Stimulated activated CD4-positive, alpha-beta T cell treated with anti-CD3 and anti-CD28 coated beads, Interleukin-1b, Interleukin-23, amount 100 ng/mL, for 1 hour (primary cell): ENCODE measurements around the gene AAK1.
"Not testable (repeated sequence)": the region's sequence is repeated elsewhere in the genome, so short reads cannot be mapped to it uniquely, and the experiment has no call there.

Source experiments
- DNase-seq, 2 donors: peaks; one replicate each; pipeline ENCODE4 v3.0.0-alpha.2; 2020; ENCODE audit warnings: low read depth in 2 of 2

AAK1 gene

DNA sequence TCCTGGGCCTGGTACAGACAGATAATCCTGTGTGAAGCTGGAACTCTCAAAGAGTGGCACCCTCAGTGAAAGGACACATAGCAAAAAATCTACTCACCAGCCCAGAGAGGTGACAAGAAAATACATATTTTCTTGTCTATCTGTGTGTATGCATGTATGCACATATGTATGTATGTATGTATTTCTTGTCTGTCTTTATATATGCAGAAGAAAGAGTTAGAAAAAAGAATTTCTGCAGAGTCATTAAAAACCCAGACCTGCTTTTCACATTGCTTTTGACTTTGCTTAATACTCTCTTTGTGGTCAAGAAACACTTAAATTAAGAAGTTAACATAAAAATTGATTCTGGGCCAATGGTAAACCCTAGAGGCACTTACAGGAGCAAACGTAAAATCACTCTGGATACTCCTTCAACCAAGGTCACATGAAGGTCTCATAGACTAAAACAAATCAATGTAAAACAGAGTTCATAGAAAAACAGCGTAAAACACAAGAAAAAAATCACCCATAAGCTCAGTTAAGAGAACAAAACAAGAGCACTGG is 16.5 kb upstream of the AAK1 start:
- no peak for DNase-seq

DNA sequence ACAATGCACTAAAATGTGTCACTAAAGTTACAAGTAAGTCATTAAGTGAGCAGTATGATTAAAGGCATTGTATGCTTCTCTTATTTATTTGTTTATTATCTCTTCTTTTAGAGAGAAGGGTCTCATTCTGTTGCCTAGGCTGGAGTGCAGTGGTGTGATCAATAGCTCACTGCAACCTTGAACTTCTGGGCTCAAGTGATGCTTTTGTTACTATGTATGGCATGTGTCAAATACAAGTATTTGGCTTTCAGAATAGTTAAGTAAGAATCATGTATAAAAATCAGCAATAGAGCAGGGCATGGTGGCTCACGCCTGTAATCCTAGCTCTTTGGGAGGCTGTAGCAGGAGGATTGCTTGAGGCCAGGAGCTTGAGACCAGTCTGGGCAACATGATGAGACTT is 15.8 kb upstream of the AAK1 start:
- DNase-seq, result no peak

DNA sequence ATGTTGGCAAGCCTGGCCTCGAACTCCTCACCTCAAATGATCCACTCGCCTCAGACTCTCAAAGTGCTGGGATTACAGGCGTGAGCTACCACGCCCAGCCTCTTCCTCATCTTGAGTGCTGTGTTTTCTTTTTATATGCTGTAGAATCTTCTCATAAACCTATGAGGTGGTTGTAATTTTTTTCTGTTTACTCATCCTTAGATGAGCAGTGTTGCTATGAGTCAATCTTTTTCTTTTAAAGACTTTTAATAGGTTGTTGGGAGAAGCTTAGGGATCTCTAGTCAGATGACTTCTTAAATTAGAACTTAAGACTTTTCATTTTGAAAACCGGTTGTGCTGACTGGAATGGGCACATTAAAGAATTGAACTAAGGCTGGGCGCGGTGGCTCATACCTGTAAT is 8.7 kb upstream of the AAK1 start:
- DNase-seq, result no peak

DNA sequence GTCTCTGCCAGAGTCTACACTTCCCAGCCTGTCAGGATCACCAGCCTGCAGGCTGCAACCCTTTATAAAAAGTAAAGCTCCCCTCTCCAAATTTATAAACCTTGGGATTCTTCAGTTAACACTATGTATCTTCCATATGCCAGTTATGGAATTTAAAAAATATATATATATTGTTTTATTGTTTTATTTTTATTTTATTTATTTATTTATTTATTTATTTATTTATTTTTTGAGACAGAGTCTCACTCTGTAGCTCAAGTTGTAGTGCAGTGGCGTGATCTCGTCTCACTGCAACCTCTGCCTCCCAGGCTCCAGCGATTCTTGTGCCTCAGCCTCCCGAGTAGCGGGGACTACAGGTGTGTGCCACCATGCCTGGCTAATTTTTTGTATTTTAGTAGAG is 3.7 kb upstream of the AAK1 start:
- DNase-seq, result not testable (repeated sequence)

DNA sequence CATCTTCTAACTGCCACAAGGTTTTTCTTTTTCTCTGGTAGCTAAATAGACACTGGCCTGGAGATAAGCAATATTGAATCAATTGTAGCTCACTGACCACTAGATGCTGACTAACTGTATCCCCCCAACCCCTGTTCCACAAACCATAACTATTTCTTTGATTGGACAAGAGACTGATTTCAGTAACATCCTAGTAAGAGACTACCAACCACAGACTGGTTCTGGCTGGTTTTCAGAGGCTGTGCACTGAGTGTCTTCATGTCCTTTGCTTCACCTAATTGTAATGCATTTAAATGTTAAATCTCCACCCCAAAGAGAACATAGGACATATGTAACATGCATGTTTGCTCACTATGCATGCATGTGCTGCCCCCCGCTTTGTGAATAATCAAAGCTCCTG is 3.2 kb upstream of the AAK1 start:
- no peak for DNase-seq

DNA sequence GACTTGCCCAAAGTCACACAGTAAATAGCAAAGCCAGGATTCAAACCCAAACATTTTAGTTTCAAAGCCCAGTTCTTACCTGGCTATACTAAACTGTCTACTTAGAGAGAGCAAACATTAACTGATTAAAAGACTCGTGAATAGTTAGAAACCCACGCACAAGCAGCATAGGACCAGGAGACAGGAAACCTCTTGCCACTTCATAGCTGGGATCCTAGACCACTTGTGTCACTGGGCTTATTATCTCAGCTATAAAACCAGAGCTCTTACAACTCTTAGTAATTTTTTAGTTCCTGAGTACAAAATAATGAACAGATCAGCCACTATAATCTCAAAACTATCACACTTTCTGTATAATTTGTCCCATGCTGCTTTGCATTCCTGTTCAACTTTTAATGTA is 2.4 kb upstream of the AAK1 start:
- no peak for DNase-seq

DNA sequence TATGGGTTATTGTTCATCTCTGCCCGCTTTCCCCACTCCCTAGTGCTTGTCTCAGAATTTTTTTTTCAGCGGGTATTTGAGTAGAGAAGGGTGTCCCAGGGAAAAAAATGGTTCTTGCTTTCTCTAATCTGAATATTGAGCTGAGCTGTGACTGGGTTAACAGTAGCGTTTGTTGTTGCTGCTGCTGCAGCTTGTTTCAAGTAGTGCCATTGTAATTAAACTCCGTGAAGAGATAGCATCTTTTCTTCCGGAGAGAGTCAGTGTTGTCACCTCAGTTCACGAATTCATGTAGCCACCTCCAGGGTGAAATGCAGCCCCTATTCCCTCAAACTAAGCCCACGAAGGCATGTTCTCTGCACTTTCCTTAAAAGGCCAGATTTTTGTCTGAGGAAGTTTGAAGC is 1.5 kb upstream of the AAK1 start:
- DNase-seq, result no peak

DNA sequence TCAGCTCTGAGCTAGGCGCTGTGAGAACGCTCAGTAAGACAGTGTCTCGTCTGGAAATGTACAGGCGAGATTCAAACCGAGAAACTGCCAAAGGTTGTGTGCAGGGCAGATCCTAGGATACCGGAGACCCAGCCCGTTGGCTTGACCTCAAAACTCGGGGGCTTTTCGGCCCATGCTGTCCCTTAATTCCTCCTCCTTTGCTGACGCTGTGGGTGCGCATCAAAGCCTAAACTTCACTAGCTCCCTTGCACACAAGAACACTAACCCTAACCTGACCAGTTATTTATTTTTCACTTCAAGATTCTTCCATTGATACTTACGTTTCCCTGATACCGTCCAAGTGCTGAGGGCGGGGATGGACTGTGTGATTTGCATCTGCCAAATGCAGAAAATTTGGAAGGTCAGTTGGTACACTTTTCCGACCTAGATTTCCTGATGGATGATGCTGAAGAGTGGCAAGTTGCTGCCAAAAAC is 1.0 kb upstream of the AAK1 start:
- DNase-seq, result no peak

DNA sequence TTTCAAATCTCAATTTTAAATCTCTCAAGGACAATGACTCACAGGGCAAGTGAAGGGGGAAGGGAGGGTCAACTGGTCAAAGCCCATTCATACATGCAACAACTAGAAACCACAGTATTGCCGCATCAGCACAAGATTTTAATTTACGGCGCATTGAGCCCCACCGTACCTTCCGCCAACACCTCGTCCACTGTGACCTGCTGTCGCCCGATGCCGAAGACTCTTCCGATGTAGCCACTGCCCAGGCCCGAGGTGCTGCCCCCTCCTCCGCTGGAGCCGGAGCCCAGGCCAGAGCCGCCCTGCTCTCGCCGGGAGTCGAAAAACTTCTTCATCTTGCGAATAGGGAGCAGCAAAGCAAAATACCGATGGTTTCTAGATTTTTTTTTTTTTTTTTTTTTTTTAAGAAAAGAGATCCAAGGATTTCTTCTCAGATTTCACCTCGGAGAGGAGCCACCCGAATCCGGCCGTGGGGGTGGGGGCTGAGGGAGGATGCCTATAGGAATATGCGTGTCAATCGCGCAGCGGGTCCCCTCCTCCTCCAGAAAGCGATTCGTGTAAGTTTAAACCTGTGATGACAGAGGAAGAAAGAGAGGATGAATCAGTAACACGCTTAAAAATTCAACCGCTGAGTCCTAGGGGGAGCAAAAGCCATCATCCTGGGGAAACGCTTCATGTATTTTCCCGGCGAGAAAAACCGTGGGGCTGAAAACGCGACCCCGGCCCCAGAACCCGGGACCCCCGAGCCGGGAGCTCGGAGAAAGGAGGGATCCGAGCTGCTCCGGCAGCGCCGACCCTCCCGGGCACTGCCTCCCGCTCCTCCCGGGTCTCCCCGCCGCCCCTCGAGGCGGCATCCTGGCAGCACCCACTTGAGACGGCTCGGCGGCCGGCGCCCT is 584 bp downstream of the AAK1 start:
- DNase-seq, result peak in 1 of 2 donors; percentile 41

DNA sequence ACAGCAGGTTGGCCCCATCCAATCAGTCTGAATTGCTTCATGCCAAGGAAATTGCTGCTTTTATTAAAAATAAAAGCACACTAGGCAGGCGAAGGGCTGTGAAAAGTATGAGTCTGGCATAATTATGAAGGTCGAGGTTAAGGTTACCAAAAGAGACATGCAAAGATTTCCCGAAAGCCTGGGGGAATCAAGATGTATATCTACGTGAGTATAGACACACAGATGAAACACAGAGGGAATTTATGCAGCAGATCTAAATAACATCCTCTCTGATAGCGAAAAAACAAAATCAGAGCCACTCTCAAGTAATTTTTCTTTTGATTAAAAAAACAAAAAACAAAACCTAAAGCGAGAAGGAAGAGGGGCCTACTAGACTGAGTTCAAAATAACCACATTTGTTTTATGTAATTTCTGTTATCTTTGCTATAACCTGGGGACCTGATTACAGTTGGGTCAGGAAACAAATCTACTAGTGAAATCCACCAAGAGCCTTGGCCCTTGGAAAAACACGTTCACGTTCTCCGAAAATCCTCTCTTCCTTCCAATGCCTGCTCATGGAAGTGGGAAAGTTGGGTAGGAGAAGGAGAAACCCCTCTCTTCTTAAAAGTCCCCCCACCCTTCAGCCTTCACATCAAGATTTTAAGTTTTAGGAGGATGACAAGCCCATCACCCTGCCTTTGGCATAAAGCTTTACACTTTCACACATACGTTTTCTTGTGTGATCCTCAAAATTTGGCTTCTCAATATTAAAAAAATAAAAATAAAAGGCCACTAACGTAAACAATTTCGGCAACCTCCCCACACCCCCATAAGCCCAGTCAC is 1.4 kb downstream of the AAK1 start:
- DNase-seq, result no peak

DNA sequence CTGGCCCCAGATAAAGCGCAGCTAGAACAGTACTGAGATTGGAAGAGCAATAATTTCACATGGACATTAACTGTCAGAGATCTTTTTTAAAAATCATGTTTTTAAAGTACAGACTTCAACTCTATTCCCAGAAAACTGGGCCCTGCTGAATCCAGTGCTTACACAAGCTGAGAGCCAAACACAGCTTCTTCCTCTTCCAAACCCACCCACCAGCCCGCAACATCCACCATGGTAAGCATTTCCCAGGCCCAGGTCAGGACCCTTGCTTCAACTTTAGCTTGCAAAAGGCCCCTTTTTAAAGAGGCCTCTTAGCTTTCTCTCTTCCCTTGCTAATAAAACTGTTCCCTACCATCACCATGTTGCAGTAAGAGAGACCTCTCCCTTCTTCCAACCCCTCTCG is 2.1 kb downstream of the AAK1 start:
- DNase-seq, result no peak

DNA sequence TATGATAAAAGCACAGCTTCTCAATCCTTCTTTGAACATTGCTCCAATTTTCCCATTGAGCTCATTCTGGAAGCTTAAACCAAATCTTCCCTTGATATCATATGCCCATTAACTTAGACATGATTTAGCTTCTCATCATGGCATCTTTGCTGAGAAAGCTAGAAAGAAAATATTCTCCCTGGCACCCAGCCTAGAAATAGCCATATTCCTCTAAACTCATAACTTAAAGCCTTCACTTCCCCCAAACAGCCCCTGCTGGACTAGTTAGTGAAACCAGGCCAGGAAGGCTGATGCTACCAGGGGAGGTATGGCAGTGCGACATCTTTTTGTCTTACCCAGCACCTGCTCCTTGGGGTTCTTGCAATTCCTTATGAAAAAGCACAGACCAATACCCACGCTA is 4.3 kb downstream of the AAK1 start:
- no peak for DNase-seq

DNA sequence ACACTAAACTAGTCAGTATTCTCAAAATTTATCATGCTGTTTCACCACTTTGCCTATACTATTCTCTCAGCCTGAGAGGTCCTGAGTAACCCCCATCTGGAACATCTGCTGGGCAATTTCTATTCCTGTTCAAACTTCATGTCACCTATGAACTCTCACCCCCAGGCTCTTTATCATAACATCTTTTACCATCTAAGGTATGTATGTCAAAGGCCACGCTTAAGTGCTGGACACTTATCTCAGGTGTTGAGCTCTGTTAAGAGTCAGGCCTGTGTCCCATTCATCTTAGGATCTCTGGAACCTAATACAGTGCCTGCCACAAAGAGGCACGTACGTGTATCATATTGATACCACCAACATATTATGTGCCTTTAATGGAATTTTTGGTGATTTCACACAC is 4.9 kb downstream of the AAK1 start:
- no peak for DNase-seq

DNA sequence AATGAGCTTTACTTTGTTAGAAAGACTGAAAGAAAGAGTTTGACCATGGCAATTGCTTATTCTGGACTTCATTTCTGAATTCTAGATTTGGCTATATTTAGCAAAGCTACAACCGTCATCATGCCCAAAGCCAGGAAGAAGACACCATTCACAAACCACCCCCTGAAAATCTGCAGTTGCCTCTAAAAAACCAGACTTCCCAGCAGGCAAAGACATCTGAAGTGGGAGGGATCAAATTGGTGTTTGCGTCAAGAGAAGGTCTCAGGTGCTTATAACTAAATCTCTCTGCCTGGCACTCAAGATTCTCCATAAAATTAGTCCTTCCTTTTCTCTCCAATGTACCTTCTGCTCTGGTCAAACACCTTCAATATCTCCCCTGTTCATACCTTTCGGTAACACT is 5.6 kb downstream of the AAK1 start:
- DNase-seq, result no peak

DNA sequence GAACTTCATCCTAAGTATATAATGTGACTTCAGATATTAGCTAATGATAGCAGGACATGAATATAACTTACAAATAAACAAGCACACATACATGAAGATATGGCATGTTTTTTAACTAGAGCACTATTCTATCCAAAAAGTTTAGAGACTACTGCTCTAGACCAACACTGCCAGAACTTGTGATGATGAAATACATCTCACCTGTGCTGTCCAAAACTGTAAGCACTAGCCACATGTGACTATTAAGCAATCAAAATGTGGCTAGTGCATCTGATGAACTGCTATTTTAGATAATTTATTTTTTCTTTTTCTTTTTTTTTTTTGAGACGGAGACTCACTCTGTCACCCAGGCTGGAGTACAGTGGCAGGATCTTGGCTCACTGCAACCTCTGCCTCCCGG is 7.1 kb downstream of the AAK1 start:
- DNase-seq, result no peak

DNA sequence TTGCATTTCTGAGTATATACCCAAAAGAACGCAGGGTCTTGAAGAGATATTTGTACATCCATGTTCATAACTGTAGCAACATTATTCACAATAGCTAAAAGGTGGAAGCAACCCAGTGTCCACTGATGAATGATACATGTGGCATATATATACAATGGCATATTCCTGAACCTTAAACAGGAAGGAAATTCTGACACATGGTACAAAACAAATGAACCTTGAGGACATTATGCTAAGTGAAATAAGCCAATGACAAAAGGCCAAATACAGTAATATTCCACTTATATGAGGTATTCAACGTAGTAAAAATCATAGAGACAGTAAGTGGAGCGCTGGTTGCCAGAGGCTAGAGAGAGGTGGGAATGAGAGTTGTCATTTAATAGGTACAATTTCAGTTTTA is 8.1 kb downstream of the AAK1 start:
- no peak for DNase-seq

DNA sequence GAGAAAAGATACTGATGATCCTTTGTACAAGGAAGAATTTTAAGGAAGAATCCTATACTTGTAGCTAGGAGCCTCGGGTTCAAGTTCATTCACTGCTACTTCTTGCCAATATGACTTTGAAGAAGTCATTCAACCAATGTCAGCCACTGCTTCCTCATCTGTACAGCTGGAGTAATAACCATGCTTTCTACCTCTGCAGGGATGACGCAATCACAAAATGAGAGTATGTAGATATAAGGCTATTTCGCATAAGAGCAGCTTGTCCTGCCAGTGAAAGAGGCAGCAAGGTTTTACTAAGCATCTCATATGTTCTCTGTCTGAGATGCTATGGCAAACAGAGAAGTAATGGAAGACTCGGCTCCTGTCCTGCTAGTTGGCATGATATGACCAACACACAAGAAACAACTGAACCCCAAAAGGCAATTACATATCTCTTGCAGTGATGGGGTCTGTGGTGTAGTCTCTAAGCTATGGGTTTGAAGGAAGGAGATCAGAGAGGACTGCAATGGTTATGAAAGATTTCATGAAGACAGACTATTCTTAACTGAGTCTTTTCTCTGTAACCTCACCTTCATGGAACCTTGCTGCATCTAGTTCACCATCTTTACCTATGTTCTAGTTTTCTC is 9.2 kb downstream of the AAK1 start:
- DNase-seq, result no peak

DNA sequence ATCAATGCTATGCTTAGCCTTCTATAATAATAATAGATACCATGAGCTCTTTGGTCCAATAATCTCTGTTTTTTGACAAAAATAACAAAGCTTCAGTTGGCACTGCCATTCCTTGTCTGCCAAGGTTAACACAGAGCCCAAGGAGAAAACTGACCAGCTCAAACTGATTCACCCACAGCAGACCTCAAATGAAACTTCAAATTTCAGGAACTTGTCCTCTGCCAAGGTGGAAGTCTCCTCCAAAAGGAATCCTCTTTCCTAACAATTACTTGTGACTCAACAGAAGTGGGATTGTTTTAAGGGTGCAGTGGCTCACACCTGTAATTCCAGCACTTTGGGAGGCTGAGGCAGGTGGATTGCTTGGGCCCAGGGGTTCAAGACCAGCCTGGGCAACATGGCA is 12.1 kb downstream of the AAK1 start:
- no peak for DNase-seq

DNA sequence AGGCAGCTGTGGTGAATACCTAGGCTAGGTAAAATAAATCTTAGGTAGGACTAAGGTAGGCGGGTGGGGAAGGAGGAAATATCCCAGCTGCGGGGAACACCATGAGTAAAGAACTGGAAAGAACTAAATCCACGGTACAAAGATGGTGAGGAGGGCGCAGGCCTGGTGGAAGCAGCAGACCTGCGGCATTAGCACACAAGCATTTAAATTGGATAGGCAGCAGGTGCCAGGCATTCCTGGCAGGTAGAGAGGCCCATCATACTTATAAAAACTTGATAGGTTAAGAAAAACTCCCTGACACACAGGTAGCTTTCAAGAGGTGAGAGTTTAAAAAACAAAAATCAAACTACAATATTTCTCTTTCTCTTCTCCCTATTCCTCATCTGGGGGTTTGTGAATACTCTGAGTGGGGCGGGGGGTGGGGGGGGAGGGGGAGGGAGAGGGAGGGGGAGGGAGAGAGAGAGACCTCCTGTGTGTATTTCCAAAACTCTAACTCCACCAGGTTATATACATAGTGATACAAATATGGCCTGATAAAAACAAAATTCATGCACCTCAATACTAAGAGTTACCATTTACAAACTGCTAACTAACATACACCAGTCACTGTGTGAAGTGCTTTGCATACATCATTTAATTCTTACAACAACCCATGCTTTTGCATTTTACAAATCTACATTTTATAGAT is 13.5 kb downstream of the AAK1 start:
- no peak for DNase-seq

DNA sequence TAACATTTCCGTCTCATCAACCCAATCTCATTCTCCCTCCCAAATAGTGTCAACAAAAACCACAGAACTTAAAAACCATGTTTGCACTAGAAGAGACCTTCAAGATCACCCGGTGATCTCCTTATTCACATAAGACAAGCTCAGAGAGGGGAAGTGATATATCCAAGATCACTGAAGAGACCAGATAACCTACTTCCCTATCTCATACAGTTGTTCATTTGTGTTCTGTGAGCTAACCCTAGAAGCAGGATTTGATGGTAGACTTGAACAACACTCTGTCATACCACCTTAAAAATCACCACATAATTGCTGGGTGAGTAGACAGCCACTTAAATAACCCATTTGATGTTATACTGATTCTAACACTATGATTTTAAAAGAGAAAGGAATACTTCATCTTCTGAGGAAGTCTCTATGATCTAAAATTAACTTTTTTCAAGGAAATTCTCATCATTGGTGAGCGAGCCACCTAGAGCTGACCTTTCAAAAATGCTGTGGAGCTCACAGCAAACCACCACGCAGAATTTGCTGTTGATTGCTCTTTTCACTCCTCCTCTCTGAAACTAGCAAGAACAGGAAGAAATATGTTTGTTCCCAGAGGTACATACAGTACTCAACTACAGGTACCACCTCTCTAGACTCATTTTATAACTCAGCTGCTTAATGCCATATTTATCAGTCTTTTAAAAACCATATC is 15.1 kb downstream of the AAK1 start:
- no peak for DNase-seq
